ENCODE results near the gene CCDC85B. TPM values are rescaled to one million over a fixed set of nuclear protein-coding genes. Genes with fewer than 3 reads are reported as not detected.

The CCDC85B gene
- total and polyA plus RNA-seq, 2 of the 13 experiments (the other 11 are each of a cell fraction or from before 2014, with no cell fraction given): 8.2 to 19.5 TPM

- TF ChIP-seq ZNF407 (CRISPR knock-in tag; IDR thresholded peaks at IDR 0.05; ENCODE audit: not compliant biosample characterization): no peak
- TF ChIP-seq KDM5B (CRISPR knock-in tag; IDR thresholded peaks at IDR 0.05; ENCODE audit: borderline replicate concordance): peak; percentile 41; the same call in 1 of the 2 replicates
- TF ChIP-seq CENPBD1 (CRISPR knock-in tag; IDR thresholded peaks at IDR 0.05; ENCODE audit: borderline replicate concordance, low read depth): no peak
- TF ChIP-seq ISL2 (CRISPR knock-in tag; IDR thresholded peaks at IDR 0.05): peak; percentile 16; the same call in 1 of the 2 replicates
- no peak for TF ChIP-seq NPAS2 (CRISPR knock-in tag; IDR thresholded peaks at IDR 0.05; ENCODE audit: borderline replicate concordance)
- peak; percentile 50; the same call in 1 of the 2 replicates for TF ChIP-seq MYC (CRISPR knock-in tag; IDR thresholded peaks at IDR 0.05; ENCODE audit: borderline replicate concordance)
- peak; percentile 45; the same call in 1 of the 2 replicates for TF ChIP-seq RXRB (CRISPR knock-in tag; IDR thresholded peaks at IDR 0.05; ENCODE audit: borderline replicate concordance)
- TF ChIP-seq ZBTB26 (CRISPR knock-in tag; IDR thresholded peaks at IDR 0.05; ENCODE audit: borderline replicate concordance): no peak
- TF ChIP-seq ZMAT5 (CRISPR knock-in tag; IDR thresholded peaks at IDR 0.05; ENCODE audit: borderline replicate concordance, low read depth): no peak
- TF ChIP-seq ZNF558 (CRISPR knock-in tag; IDR thresholded peaks at IDR 0.05; ENCODE audit: borderline replicate concordance): no peak
- TF ChIP-seq ZSCAN31 (CRISPR knock-in tag; IDR thresholded peaks at IDR 0.05; ENCODE audit: low read depth): no peak
- TF ChIP-seq ZFP36 (IDR thresholded peaks at IDR 0.05; ENCODE audit: borderline replicate concordance, low read depth, low read length, partially characterized antibody): no peak
- TF ChIP-seq ZNF24 (IDR thresholded peaks at IDR 0.05): no peak
- peak; percentile 82 for TF ChIP-seq SMC3 (IDR thresholded peaks at IDR 0.05; ENCODE audit: low read length)
- no peak for TF ChIP-seq DNMT3B (CRISPR knock-in tag; conservative IDR thresholded peaks at IDR 0.05)
- no peak for TF ChIP-seq TOE1 (CRISPR knock-in tag; IDR thresholded peaks at IDR 0.05)
- TF ChIP-seq RNF2 (conservative IDR thresholded peaks at IDR 0.05; ENCODE audit: low read depth): no peak
Observed at GRCh38 chr11:65884716-65885092, 5.8 kb upstream of the CCDC85B start (continued).

Data from HepG2 (cell line).